Smooth muscle cell (in vitro differentiated cells): Measurements from ENCODE around the gene SLC25A15. TPM values are rescaled to one million over a fixed set of nuclear protein-coding genes. Genes with fewer than 3 reads are reported as not detected.
A peak's percentile ranks its signal among the peaks of the same experiment; 100 is the strongest.

Experiments used
- DNase-seq: peaks from one replicate; lab custom pipeline; 2025; ENCODE audit not compliant: unreplicated experiment; lab: John Stamatoyannopoulos, UW
- H2AFZ ChIP-seq: fragments of 200-600 bp; sonication (generic); 2 replicates; pipeline ENCODE4 v1.6.0; 2016; ENCODE audit warnings: antibody characterized with exemption, low read depth, mild to moderate bottlenecking
- H3F3A ChIP-seq: fragments of 200-600 bp; sonication (generic); 2 replicates; pipeline ENCODE4 v1.6.0; 2017; ENCODE audit warnings: antibody characterized with exemption, low read depth
- H3K27ac ChIP-seq: fragments of 200-600 bp; sonication (generic); 2 replicates; pipeline ENCODE4 v1.5.1; 2016; ENCODE audit warnings: low read depth, mild to moderate bottlenecking
- H3K27me3 ChIP-seq: fragments of 200-600 bp; sonication (generic); 2 replicates; pipeline ENCODE4 v1.6.1; 2016; ENCODE audit warnings: low read depth, mild to moderate bottlenecking
- H3K36me3 ChIP-seq: fragments of 200-600 bp; sonication (generic); 2 replicates; pipeline ENCODE4 v1.5.1; 2016; ENCODE audit warnings: low read depth
- H3K4me1 ChIP-seq: fragments of 200-600 bp; sonication (generic); 2 replicates; pipeline ENCODE4 v1.5.1; 2016; ENCODE audit warnings: low read depth
- H3K4me2 ChIP-seq: fragments of 200-600 bp; sonication (generic); 2 replicates; pipeline ENCODE4 v1.6.0; 2016; ENCODE audit warnings: mild to moderate bottlenecking
- H3K4me3 ChIP-seq: fragments of 200-600 bp; sonication (generic); 2 replicates; pipeline ENCODE4 v1.5.1; 2016; ENCODE audit warnings: mild to moderate bottlenecking
- H3K79me2 ChIP-seq: fragments of 200-600 bp; sonication (generic); 2 replicates; pipeline ENCODE4 v1.6.0; 2016; ENCODE audit warnings: low read depth, mild to moderate bottlenecking
- H3K9ac ChIP-seq: fragments of 200-600 bp; sonication (generic); 2 replicates; pipeline ENCODE4 v1.6.0; 2016; ENCODE audit warnings: low read depth
- H3K9me3 ChIP-seq: fragments of 200-600 bp; sonication (generic); replicated peaks from 2 replicates; pipeline ENCODE4 v1.5.1; 2016; ENCODE audit warnings: low read depth
- H4K20me1 ChIP-seq: fragments of 200-600 bp; sonication (generic); 2 replicates; pipeline ENCODE4 v1.6.0; 2016; ENCODE audit warnings: low read depth
- CTCF ChIP-seq: fragments of 200-600 bp; sonication (generic); IDR thresholded peaks from 2 replicates; pipeline ENCODE4 v1.5.1; 2017; ENCODE audit warnings: borderline replicate concordance, mild to moderate bottlenecking, antibody characterized with exemption; ENCODE audit not compliant: insufficient read depth, poor library complexity, severe bottlenecking
- WGBS: methylation state at CpG from one replicate; pipeline ENCODE4 v1.1.7; 2016; ENCODE audit warnings: low lambda C conversion rate; 5-methylcytosine and 5-hydroxymethylcytosine counted together
- polyA plus RNA-seq: library from polyadenylated mRNA; unstranded; fragments of >200 nt; fragmentation: Nextera tagmentation; extraction: Ambion mirVana; gene quantifications from 2 replicates; pipeline ENCODE4 v1.2.1, GENCODE V29; 2016
- total RNA-seq: library from RNA; depleted of rRNA; stranded (reverse); fragments of >200 nt; gene quantifications from 2 replicates; pipeline ENCODE4 v1.2.3, GENCODE V29; 2014

SLC25A15 gene
- total and polyA plus RNA-seq, 2 experiments from 2014 or later = 6.3 to 11.1 TPM

- 93% methylated on average over 1 of the region's 1 CpG for WGBS
- DNase-seq = no peak
- Histone ChIP-seq H2AFZ (no peak overlapping the region), H3K9ac (peak overlapping the region; percentile 79), H3K27me3 (no peaks in the 10 kb centered on the region), H3K4me3 (no peak overlapping the region), H3K4me1 (peaks cover 9% of the 10 kb centered on the region), H3K9me3 (no peaks in the 10 kb centered on the region), H3K79me2 (peaks cover 20% of the 10 kb centered on the region), H3K27ac (peak overlapping the region; percentile 93), H3K4me2 (peak overlapping the region; percentile 67), H3F3A (no peaks in the 10 kb centered on the region), H4K20me1 (peaks cover 18% of the 10 kb centered on the region), H3K36me3 (no peaks in the 10 kb centered on the region)
- TF ChIP-seq CTCF = no peak
Observed at GRCh38 chr13:40765602-40766001, 23.8 kb upstream of the SLC25A15 start.

- H3K4me3 ChIP-seq = peak overlapping the region; percentile 94
- H3K4me2 ChIP-seq = peak overlapping the region; percentile 99
- H3K9me3 ChIP-seq = no peaks in the 10 kb centered on the region
- H3K27me3 ChIP-seq = no peaks in the 10 kb centered on the region
- no peak for TF ChIP-seq CTCF
- H2AFZ ChIP-seq = no peak overlapping the region
- peak overlapping the region; percentile 81 for H3K27ac ChIP-seq
- no peaks in the 10 kb centered on the region for H4K20me1 ChIP-seq
- H3K9ac ChIP-seq = peak overlapping the region; percentile 89
- peaks cover 20% of the 10 kb centered on the region for H3K79me2 ChIP-seq
- no peaks in the 10 kb centered on the region for H3K36me3 ChIP-seq
- H3K4me1 ChIP-seq = peaks cover 9% of the 10 kb centered on the region
- DNase-seq = no peak
- 74% methylated on average over 6 of the region's 6 CpGs for WGBS
- no peaks in the 10 kb centered on the region for H3F3A ChIP-seq
Observed at GRCh38 chr13:40769970-40770369, 19.4 kb upstream of the SLC25A15 start.

GRCh38 chr13:40770609-40770933 is 18.8 kb upstream of the SLC25A15 start:
- Histone ChIP-seq H3K27ac (peak overlapping the region; percentile 81), H3K9ac (peak overlapping the region; percentile 89), H3K4me1 (peaks cover 9% of the 10 kb centered on the region), H2AFZ (peak overlapping the region; percentile 95), H3K4me3 (peak overlapping the region; percentile 94), H3K36me3 (no peaks in the 10 kb centered on the region), H3K79me2 (peaks cover 20% of the 10 kb centered on the region), H4K20me1 (no peaks in the 10 kb centered on the region), H3K27me3 (no peaks in the 10 kb centered on the region), H3F3A (no peaks in the 10 kb centered on the region), H3K9me3 (no peaks in the 10 kb centered on the region), H3K4me2 (peak overlapping the region; percentile 99)
- TF ChIP-seq CTCF = no peak
- no peak for DNase-seq
- 2% methylated on average over 9 of the region's 9 CpGs for WGBS

- 1% methylated on average over 50 of the region's 52 CpGs for WGBS
- peak; percentile 81 for DNase-seq
- Histone ChIP-seq H3K27me3 (no peaks in the 10 kb centered on the region), H3K36me3 (no peaks in the 10 kb centered on the region), H2AFZ (peak within 1 kb of the TSS; percentile 95), H3K9me3 (no peaks in the 10 kb centered on the region), H3K4me2 (peak within 1 kb of the TSS; percentile 99), H3K9ac (peak within 1 kb of the TSS; percentile 89), H3K4me1 (peaks cover 9% of the 10 kb centered on the region), H4K20me1 (no peaks in the 10 kb centered on the region), H3K79me2 (peaks cover 20% of the 10 kb centered on the region), H3F3A (no peaks in the 10 kb centered on the region), H3K27ac (peak within 1 kb of the TSS; percentile 81), H3K4me3 (peak within 1 kb of the TSS; percentile 94)
- TF ChIP-seq CTCF = no peak
Observed at GRCh38 chr13:40770934-40771618, 18.3 kb upstream of the SLC25A15 start, which contains the start of gene MRPS31. MRPS31 (minus strand) TSS chr13:40771190; CDS start chr13:40771136, 54 bp downstream.
